ENCODE measurements around the gene NDUFS1. TPM values are rescaled to one million over a fixed set of nuclear protein-coding genes. Genes with fewer than 3 reads are reported as not detected.

NDUFS1 gene
- total RNA-seq, 2 experiments from 2014 or later, result 81.2 to 89.3 TPM

- ATAC-seq (no peak), DNase-seq (no peak)
- Mint-ChIP-seq H3K36me3 (ENCODE audit: low read depth) (peaks cover 27% of the 10 kb centered on the region), H3K9me3 (no peaks in the 10 kb centered on the region), H3K4me3 (no peak overlapping the region), H3K4me1 (ENCODE audit: low read depth) (peaks cover 11% of the 10 kb centered on the region), H3K27me3 (no peaks in the 10 kb centered on the region), H3K27ac (no peak overlapping the region)
- intact Hi-C loops (cut with micrococcal nuclease), result no loop called here
- ChIA-PET POLR2A (no interaction called here), CTCF (no interaction called here)
- no peak for TF ChIP-seq CTCF (IDR thresholded peaks at IDR 0.05)
Observed at GRCh38 chr2:206150631-206151030, 8.6 kb downstream of the NDUFS1 start.

GRCh38 chr2:206150168-206150567 lies 9.1 kb downstream of the NDUFS1 start:
- no peak for DNase-seq
- H3K27me3 Mint-ChIP-seq, result no peaks in the 10 kb centered on the region
- TF ChIP-seq CTCF (IDR thresholded peaks at IDR 0.05), result no peak
- no peak for ATAC-seq
- intact Hi-C loops (cut with micrococcal nuclease), result no loop called here
- POLR2A ChIA-PET, result no interaction called here
- H3K4me1 Mint-ChIP-seq (ENCODE audit: low read depth), result peaks cover 11% of the 10 kb centered on the region
- CTCF ChIA-PET, result no interaction called here
- H3K36me3 Mint-ChIP-seq (ENCODE audit: low read depth), result peaks cover 31% of the 10 kb centered on the region
- peak overlapping the region; percentile 36 for H3K27ac Mint-ChIP-seq
- H3K9me3 Mint-ChIP-seq, result no peaks in the 10 kb centered on the region
- no peak overlapping the region for H3K4me3 Mint-ChIP-seq

- ChIA-PET CTCF (no interaction called here), POLR2A (no interaction called here)
- Mint-ChIP-seq H3K27me3 (no peaks in the 10 kb centered on the region), H3K4me1 (ENCODE audit: low read depth) (peaks cover 10% of the 10 kb centered on the region), H3K36me3 (ENCODE audit: low read depth) (peaks cover 33% of the 10 kb centered on the region), H3K27ac (no peak overlapping the region), H3K4me3 (no peak overlapping the region), H3K9me3 (no peaks in the 10 kb centered on the region)
- no peak for ATAC-seq
- TF ChIP-seq CTCF (IDR thresholded peaks at IDR 0.05), result no peak
- intact Hi-C loops (cut with micrococcal nuclease), result no loop called here
- DNase-seq, result no peak
Observed at GRCh38 chr2:206149330-206149729, 9.9 kb downstream of the NDUFS1 start.

GRCh38 chr2:206145665-206146064 lies 13.6 kb downstream of the NDUFS1 start:
- POLR2A ChIA-PET, result no interaction called here
- Mint-ChIP-seq H3K27ac (no peak overlapping the region), H3K9me3 (no peaks in the 10 kb centered on the region), H3K4me1 (ENCODE audit: low read depth) (peaks cover 2% of the 10 kb centered on the region), H3K36me3 (ENCODE audit: low read depth) (peaks cover 44% of the 10 kb centered on the region), H3K4me3 (no peak overlapping the region), H3K27me3 (no peaks in the 10 kb centered on the region)
- CTCF ChIA-PET, result interaction anchor here (0.7 to 0.9 kb wide), 2 partner anchors 140 to 141 kb away, joined by 3 read pairs; no protein-coding TSS in a partner anchor
- TF ChIP-seq CTCF (IDR thresholded peaks at IDR 0.05), result no peak
- intact Hi-C loops (cut with micrococcal nuclease), result no loop called here
- ATAC-seq (no peak), DNase-seq (no peak)

GRCh38 chr2:206144383-206144782 lies 14.9 kb downstream of the NDUFS1 start:
- intact Hi-C loops (cut with micrococcal nuclease), result no loop called here
- no peak overlapping the region for H3K27ac Mint-ChIP-seq
- POLR2A ChIA-PET, result interaction anchor here (0.9 kb wide), 1 partner anchor 25 kb away, joined by 4 read pairs; no protein-coding TSS in a partner anchor

More at GRCh38 chr2:206144383-206144782, 14.9 kb downstream of the NDUFS1 start:
- DNase-seq, result no peak
- peaks cover 37% of the 10 kb centered on the region for H3K36me3 Mint-ChIP-seq (ENCODE audit: low read depth)
- ATAC-seq, result no peak
- H3K4me1 Mint-ChIP-seq (ENCODE audit: low read depth), result no peaks in the 10 kb centered on the region
- H3K9me3 Mint-ChIP-seq, result no peaks in the 10 kb centered on the region
- H3K4me3 Mint-ChIP-seq, result no peak overlapping the region
- CTCF ChIA-PET, result interaction anchor here (0.8 kb wide), 1 partner anchor 21 kb away, joined by 3 read pairs; no protein-coding TSS in a partner anchor
- no peaks in the 10 kb centered on the region for H3K27me3 Mint-ChIP-seq
- TF ChIP-seq CTCF (IDR thresholded peaks at IDR 0.05), result no peak
